Activated CD4-positive, CD25-positive, alpha-beta regulatory T cell (primary cell): Measurements from ENCODE around the gene SP6.
A peak's percentile ranks its signal among the peaks of the same experiment; 100 is the strongest.

Source experiments
- DNase-seq, 4 experiments: peaks; one replicate each; lab custom pipeline; 2025; lab: John Stamatoyannopoulos, UW

Gene SP6

DNA sequence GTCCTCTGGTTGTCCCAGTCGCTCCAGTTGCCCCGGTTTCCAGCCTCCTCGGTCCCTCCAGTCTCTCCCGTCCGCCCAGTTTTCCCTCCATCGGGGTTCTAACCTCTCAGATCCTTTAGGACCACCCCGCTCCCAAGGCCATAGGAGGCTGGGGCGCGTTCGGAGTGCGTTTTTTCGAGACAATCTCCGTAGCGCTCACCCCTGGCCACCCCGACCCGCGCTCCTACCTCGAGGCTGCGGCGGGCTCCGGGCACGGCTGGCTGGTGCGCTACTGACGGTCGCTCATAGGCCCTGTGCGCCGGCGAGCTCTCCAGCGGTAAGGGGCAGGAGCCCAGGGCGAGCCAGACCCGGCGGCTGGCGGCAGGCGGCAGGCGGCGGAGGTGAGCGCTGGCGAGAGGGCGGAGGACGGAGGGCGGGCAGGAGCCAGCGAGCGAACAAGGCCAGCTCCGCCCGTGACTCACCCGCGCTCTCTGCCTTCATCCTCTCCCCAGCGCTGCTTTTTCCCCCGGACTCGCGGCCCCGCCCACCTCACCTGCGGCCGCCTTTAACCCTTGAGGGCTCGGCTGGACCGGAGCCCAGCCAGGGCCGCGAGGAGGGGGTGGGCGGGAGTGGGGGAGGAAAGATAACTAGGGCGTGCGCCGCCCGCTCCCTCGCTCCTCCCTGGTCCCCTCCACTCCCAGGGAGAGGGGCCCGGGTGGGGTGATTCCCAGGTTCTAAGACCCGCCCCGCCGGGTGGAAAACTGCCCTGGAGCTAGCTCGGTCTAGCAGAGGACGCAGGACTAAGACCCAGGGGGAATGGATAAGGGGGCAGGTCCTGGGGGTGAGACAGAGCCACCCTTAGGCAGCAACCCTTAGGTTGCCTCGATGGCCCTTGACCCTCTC, at the start of gene SP6:
Gene SP6 (minus strand): TSS at position 472 of the 882 bp plus-strand sequence. CDS start 2,734 bp downstream, outside the sequence.
- DNase-seq: peak; percentile 29 to 43 (median 40)

DNA sequence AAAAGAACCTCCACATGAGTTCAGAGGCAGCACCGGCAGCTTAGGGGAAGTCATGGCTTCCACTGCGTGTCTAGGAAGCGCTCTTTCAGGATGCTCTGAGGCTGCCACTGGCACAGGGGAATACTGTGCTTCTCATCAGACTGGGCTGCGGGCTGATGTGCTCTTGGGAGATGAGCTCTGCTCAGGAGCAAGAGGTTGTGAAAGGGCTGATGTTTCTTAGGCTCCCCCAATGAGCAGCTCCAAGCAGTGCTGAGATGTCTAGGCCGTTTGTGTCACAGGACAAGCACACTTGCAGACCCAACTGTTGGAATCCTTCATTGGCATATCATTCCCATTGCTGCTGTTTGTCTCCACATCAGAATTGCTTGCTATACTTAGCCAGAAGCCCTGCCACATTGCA, 48.7 kb upstream of the SP6 start:
- no peak for DNase-seq

DNA sequence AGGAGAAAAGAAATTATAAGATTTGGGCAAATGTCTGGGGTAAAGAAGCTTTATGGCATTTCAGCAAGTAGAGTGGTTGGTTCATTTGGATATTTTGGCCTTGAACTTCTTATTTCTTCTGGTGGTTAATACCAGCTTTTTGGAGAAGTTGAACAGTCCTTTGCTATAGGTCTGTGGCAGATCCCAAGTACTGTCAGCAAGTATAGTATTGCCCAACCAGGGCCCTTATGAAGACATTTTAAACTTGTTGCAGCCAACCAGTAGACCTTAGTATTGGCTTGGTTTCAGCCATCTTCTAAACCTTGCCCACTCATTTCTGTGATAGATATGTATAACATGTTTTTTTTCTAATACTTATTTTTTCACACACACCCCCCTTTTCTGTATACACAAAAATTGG, 47.3 kb upstream of the SP6 start:
- no peak for DNase-seq

DNA sequence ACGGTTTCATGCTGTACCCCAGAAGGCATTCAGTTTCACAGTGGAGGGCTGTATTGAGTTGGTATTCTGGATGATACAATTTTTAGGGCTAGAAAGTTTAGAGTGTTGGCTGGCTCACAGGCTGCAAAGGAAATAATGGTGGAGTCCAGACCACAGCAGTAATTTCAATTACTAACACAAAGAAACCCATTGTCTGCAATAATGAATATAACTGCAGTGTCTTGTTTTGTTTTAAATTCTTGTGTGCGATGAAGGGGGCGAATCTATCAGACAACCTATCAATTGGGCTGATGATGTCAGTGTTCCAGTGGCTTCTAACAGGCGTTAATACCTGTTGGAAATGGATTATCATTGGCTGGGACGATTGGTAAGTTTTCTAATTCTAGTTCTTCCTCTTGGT, 46.6 kb upstream of the SP6 start:
- DNase-seq: no peak

DNA sequence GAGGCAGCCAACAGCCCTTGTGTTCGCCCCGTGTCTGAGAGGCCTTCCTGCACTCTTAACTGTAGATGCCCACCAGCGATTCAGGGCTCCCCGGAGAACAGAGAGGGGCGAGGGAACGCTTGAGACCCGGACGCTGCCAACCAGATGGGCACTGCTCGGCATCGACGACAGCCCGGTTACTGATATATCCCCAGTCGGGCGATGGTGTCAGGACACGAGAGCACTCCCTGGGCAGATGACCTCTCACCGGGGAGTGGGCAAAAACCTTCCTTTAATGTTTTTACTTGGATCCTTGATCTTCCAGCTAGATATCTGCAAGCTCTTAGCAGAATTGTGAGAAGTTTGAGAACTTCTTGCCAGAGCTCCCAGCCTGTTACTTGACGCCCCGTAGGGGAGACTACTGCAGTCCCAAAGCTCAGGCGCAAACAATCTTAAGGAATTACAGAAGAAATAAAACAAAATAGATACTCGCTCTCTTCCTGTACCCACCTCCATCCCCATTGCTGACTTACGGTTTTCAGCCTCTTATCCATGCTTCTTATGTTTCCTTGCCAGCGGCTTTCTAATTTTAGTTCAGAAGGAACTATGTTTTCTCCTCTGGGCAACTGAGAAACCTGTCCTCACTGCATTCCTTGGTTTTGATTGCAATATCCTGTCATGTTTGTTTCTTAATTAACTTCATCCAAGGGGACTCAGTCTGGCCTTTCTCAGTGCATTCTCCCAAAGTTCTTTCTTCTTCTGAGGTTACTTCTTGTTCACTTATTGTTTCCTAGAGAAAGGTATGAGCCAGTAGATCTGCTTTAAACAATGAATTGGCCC, 45.9 kb upstream of the SP6 start:
- no peak for DNase-seq

DNA sequence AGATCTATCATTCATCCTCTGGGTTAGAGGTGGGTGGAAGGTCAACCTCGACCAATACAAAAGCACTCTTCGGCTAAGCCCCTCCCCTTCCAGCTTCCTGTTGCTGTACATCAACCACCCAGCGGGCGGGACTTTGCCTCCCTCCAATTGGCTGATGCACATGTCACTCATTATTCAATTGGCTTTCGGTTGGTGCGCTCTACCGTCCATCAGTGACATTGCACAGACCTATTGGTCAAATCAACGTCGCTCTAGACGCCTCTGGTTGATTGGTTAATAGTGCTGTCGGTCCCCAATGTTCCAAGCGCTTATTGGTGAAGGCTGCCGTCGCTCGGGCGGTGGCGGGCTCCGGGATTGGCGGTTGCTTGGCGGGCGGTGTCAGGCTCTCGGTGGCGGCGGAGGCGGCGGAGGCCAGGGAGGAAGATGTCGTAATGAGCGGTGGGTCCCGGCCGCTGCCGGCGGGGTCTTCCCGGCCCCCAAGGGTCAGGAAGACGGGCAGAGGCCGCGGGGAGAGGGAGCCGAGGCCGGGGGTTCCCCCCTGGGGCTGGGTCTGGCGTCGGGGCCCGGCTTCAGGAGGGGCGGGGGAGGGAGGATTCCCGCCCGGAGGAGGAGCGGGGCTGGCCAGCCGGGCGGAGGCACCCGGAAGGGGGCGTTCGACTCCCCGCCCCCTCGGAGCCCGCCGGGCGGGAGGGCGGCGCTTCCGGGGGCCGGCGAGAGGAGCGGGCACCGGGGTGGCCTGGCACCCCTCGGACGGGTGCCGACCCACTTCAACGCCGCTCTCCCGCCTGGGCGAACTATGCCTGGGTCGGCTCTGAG, 45.1 kb upstream of the SP6 start, which contains the start of gene SP2:
Gene SP2 (plus strand): TSS at position 381 of the 816 bp plus-strand sequence. CDS start 51 bp downstream, at position 432.
- DNase-seq: peak; percentile 97 to 100 (median 99)

DNA sequence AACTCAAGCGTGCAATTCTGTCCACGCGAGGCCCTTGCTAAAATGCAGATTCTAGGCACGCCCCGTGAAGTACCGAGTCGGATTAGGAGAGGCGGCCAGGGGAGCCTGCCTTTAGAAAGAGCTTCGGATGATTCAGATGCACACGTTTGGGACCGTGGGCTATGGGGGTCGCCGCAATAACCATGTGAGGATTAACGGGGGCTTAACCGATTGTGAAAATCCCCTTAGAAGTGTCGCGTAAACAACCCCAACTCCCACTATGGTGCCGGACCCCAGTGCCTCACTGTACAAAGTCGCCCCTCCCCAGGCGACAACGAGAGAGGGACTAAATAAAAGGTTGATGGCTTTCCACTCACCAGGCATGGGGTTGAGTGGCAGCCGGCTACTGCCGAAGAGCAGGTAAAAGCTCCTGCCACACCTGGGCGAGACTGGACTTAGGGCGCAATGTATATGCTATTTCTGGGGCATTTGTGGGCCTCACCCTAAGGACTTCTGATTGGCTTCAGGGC, 44.4 kb upstream of the SP6 start:
- no peak for DNase-seq

DNA sequence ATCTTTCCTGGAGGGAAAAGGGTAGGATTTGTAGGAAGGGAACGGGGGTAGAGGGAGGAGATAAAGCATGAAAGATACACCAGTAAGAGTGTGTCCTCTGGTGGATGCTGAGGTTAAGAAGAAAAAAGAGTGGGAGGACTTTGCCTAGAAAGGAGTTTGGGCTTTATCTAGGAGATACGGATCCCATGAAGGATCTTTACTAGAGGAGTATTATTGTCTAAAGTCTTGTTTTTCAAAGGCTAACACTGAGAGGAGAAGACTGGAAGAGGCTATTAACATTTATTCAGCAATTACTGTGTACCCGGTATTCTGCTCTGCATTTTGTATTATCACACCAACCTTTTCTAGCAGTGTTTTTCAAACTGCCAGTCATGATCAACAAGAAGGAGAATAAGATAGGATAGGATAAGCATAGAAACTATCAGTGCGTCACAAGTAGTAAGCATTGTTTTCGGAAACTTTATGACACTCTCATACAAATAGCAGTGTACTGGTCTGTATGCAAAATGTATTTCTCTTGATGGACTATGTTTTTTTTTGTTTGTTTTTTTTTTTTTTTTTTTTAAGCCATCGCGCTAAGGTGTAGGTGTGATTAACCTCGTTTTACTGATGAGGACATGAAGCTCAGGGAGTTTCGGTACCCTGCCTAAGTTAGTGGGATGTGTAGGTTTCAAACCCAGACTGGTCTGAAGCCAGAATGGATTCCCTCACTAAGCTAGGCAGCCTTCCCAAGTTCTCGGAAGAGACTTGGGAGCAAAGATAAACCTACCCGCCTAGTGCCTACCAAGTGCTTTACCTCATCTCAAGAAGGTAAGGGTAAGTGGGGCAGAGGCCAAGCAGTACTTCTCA, 43.8 kb upstream of the SP6 start:
- no peak for DNase-seq

DNA sequence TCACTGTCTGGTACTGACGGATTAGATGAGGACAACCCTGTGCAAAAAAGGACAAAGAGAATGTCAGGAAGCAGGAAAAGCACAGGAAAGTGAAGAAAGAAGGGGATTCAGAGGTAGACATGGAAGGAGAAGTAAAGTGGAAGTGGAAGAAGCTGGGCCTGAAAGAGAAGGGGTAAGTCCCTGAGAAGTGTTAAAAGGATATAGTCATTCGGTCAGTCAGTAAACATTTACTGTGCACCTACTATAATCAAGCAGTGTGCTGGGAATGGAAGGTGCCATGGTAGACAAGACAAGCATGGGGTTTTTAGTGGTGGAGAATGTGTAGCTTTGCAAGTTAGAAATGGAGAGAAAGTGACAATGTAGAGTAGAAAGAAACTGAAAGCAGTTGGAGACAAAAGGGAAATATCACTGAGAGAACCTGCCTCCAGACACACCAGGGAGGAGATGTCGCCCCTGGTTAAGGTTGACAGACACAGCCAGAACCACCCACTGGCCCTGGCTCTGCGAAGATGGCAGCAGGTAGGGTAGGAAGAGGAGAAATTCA, 40.7 kb upstream of the SP6 start:
- no peak for DNase-seq

DNA sequence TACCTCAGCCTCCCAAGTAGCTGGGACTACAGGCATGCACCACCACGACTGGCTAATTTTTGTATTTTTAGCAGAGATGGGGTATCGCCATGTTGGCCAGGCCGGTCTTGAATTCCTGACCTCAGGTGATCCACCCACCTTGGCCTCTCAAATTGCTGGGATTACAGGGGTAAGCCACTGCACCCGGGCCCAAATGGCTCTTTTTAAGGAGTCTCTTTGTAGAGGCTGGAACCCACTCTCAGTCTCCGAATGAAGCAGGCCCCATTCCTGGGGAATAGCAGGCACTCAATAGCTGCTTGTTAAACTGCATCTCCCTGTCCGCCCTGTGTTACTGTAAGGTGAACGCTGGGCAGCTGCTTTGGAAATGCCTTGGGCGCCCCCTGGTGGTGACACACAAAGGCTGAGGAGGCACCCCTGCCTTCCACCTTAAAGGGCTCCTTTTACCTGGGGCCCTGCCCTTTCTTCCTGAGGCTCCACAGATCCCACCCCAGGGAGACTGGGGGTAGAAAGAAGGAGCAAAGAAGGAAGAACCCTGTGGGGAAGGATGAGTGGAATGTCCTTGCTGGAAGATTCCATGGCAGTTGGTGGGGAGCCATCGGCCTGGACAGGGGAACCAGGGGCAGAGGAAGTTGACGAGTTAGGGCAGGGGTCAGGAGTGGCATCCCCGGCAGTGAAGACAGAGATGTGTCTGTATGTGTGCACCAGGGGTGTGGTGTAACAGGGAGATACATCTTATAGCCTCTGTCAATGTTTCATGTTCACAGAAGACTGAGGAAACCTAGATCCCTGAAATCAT, 39.0 kb upstream of the SP6 start:
- DNase-seq: peak; percentile 82 to 97 (median 90)

DNA sequence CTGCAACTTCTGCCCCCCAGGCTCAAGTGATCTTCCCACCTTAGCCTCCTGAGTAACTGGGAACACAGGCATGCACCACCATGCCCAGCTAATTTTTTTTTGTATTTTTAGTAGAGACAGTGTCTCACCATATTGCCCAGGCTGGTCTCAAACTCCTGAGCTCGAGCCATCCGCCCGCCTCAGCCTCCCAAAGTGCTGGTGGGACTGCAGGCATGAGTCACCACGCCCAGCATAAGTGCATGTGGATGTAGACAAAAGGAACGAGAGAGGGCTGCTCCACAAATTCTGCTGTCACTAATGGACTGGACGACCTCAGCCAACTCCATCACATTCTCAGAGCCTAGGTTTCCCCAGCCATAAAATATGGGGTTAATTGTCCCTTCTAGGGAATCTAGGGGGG, 37.3 kb upstream of the SP6 start:
- DNase-seq: no peak

DNA sequence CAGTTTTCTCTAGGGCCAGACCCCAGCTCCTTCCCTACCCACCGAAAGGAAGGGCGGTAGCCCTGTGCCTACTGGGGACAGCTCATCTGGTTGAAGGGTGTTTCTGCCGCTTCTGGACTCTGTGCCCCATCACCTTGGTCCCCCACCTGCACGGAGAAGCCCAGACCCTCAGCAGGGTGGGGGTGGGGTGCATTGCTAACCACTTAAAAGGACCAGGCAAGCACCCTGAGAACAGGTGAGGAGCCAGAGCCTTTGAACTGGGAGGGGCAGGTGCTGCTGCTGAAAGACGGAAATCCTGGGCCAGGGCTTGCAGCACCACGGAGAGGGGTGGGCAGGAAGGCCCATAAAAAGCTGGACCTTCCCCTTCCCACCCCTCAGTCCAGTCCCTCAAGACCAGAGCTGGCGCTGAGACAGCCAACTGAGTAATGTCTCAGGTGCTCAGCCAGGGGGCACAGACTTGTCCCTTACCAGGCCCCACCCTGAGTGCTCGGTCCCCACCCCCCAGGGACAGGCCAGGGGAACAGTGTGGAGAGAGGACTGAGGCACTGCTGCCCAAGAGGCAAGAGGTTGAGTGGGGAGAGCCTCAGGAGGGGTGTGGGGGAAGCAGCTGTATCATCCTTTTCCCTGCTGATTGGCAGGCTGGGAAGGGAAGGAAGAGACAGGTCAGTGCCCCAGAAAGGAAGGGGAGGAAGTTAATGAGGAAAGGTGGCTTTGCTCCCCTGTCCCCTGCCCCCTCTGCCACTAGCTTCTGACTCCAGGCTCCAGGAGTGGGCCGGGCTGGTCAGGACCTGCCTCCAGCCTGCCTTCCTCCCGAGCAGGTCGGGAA, 34.2 kb upstream of the SP6 start:
- peak in 1 of 4 experiments; percentile 6 for DNase-seq

DNA sequence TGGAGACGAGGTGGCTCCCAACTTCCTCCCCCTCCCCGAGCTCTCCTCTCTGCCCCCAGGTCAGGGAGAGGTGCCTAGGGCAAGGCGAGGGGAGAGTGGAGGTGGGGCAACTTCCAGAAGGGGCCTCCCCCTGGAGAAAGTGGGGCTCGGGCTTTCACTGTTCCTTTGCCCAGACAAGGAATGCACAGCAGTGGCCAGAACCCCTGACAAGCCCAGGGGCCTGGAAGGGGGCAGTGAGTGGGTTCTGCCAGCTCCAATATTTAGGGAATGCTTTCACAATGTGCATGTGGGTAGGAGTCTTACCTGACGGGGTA, 33.4 kb upstream of the SP6 start:
- no peak for DNase-seq

DNA sequence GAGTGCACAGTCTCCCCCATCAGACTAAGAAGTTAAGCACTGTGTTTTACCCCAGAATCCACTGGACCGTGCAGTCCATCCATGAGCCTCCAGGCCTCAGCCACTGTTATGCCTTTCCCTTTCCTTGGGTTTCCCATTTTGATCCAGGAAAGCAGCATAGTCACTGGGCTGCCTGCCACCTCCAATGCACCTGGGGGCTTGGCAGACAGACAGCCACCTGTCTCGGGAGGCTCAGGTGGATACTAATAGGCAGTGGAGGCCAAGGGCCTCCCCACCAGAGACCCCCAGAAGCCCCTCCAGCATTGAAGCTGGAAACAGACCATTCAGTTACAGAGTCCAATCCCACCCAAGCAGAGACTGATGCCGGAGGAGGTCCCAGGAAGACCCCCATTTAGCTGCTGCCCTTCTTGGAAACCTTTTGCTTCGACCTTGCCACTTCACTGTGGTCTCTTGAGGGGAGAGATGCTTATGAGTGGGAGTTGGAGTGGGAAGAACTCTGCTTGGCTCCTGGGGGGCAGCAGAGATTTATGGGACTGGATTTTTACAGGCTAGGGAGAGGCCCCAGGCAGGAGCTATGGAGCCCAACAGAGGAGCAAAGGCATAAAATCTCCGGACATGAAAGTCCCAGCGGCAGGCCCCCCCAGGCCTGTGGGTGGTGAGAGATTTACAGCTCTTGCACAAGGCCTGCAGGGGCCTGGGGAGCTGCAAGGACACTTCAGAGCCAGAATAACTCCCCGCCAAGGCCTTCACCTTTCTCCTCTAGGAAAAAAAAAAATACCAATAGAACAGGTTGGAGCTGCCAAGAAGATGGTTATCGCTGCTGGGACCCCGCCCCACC, 32.8 kb upstream of the SP6 start:
- DNase-seq: no peak

DNA sequence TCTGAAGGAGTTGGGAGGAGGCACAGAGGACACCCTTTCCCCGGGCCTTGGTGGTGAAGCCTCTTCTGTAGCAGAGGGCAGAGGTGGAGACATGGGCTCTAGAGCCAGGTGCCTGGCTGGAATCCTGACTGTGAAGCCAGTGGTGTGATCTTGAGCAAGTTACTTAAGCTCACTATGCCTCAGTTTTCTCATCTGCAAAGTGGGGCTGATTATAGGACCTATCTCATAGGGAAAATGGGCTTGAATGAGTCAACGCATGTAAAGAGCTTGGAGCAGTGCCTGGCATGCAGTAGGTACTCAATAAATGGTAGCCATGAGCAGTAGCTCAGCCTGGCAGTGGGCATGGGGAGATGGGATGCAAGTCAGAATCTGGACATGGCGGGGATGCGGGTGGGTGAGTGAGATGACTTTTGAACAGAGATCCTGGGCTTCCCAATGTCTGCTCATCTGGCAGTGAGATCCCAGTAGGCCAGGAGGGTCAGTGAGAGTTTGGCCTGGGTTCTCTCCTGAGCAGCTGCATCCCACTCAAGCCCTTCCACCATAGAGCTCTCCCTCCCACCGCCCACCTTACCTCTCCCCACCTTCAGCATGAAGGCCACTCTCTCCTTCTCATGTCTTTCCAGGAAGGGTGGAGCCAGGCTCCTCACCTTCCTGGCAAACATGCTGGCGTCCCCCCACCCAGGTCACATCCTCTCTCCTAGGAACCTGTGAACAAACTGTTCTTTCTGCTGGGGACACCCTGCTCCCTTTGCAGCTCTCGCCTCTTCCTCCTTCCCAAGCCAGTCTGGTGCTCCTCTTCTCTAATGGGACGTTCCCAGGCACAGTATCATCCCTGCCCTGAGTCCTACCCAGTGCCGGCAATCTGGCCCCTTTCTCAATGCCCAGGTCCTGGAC, 32.0 kb upstream of the SP6 start:
- DNase-seq: no peak

DNA sequence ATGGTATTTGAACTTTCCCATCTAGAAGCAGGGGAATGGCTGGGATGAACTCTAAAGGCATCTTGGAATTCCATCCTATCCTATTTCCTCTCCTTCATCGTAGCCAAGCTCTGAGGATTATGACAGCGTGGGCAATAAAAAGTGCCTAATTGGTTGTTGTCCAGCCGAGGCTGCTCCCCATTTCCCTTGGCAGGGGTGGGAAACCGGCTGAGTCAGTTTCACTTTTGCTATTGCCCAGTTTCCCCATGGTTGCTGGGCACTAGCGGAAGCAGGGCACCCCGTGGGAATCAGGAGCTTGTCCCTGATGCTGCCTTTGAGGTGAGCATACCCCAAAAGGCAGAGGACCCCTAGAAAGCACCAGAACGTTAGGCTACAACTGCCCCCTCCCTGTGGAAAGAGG, 31.3 kb upstream of the SP6 start:
- no peak for DNase-seq
